ENCODE results near the gene LCN10. TPM values are rescaled to one million over a fixed set of nuclear protein-coding genes. Genes with fewer than 3 reads are reported as not detected.

The LCN10 gene
- total RNA-seq, 1 experiment from 2014 or later, result not detected

- DNase-seq (ENCODE audit: low read depth in 1 of 2, low spot score in 2 of 2), result no peak
- Histone ChIP-seq H3K9me3 (replicated peaks) (peaks cover 6% of the 10 kb centered on the region; the same call in 1 of the 2 replicates), H3K27ac (no peak overlapping the region), H3K27me3 (replicated peaks) (peaks cover 3% of the 10 kb centered on the region), H3K36me3 (no peaks in the 10 kb centered on the region), H3K4me1 (replicated peaks) (no peaks in the 10 kb centered on the region), H3K4me3 (no peak overlapping the region)
Observed at GRCh38 chr9:136754626-136755301, 12.0 kb upstream of the LCN10 start.

GRCh38 chr9:136754059-136754572 lies 11.4 kb upstream of the LCN10 start:
- DNase-seq (ENCODE audit: low read depth in 1 of 2, low spot score in 2 of 2), result no peak
- Histone ChIP-seq H3K4me1 (replicated peaks) (no peaks in the 10 kb centered on the region), H3K36me3 (no peaks in the 10 kb centered on the region), H3K9me3 (replicated peaks) (peaks cover 6% of the 10 kb centered on the region; the same call in 1 of the 2 replicates), H3K4me3 (no peak overlapping the region), H3K27ac (no peak overlapping the region), H3K27me3 (replicated peaks) (peaks cover 3% of the 10 kb centered on the region)

GRCh38 chr9:136753371-136754058 lies 10.8 kb upstream of the LCN10 start:
- peaks cover 6% of the 10 kb centered on the region; the same call in 1 of the 2 replicates for H3K9me3 ChIP-seq (replicated peaks)
- H3K27me3 ChIP-seq (replicated peaks), result peaks cover 5% of the 10 kb centered on the region
- H3K36me3 ChIP-seq, result no peaks in the 10 kb centered on the region
- DNase-seq (ENCODE audit: low read depth in 1 of 2, low spot score in 2 of 2), result no peak
- no peak overlapping the region for H3K4me3 ChIP-seq
- no peak overlapping the region for H3K27ac ChIP-seq
- no peaks in the 10 kb centered on the region for H3K4me1 ChIP-seq (replicated peaks)

- H3K36me3 ChIP-seq, result no peaks in the 10 kb centered on the region
- no peaks in the 10 kb centered on the region for H3K4me1 ChIP-seq (replicated peaks)
- peaks cover 6% of the 10 kb centered on the region for H3K27me3 ChIP-seq (replicated peaks)
- peaks cover 6% of the 10 kb centered on the region; the same call in 1 of the 2 replicates for H3K9me3 ChIP-seq (replicated peaks)
- H3K4me3 ChIP-seq, result no peak overlapping the region
- no peak overlapping the region for H3K27ac ChIP-seq
- DNase-seq (ENCODE audit: low read depth in 1 of 2, low spot score in 2 of 2), result no peak
Observed at GRCh38 chr9:136751814-136752213, 9.1 kb upstream of the LCN10 start.

- no peak overlapping the region for H3K27ac ChIP-seq
- H3K9me3 ChIP-seq (replicated peaks), result peaks cover 6% of the 10 kb centered on the region; the same call in 1 of the 2 replicates
- no peak for DNase-seq (ENCODE audit: low read depth in 1 of 2, low spot score in 2 of 2)
- H3K4me1 ChIP-seq (replicated peaks), result no peaks in the 10 kb centered on the region
- no peaks in the 10 kb centered on the region for H3K36me3 ChIP-seq
- no peak overlapping the region for H3K4me3 ChIP-seq
- peaks cover 11% of the 10 kb centered on the region for H3K27me3 ChIP-seq (replicated peaks)
Observed at GRCh38 chr9:136751244-136751643, 8.5 kb upstream of the LCN10 start.

GRCh38 chr9:136750526-136750925 lies 7.8 kb upstream of the LCN10 start:
- Histone ChIP-seq H3K9me3 (replicated peaks) (peaks cover 6% of the 10 kb centered on the region; the same call in 1 of the 2 replicates), H3K4me1 (replicated peaks) (no peaks in the 10 kb centered on the region), H3K36me3 (no peaks in the 10 kb centered on the region), H3K27ac (no peak overlapping the region), H3K27me3 (replicated peaks) (peaks cover 14% of the 10 kb centered on the region), H3K4me3 (no peak overlapping the region)
- DNase-seq (ENCODE audit: low read depth in 1 of 2, low spot score in 2 of 2), result no peak

DNA sequence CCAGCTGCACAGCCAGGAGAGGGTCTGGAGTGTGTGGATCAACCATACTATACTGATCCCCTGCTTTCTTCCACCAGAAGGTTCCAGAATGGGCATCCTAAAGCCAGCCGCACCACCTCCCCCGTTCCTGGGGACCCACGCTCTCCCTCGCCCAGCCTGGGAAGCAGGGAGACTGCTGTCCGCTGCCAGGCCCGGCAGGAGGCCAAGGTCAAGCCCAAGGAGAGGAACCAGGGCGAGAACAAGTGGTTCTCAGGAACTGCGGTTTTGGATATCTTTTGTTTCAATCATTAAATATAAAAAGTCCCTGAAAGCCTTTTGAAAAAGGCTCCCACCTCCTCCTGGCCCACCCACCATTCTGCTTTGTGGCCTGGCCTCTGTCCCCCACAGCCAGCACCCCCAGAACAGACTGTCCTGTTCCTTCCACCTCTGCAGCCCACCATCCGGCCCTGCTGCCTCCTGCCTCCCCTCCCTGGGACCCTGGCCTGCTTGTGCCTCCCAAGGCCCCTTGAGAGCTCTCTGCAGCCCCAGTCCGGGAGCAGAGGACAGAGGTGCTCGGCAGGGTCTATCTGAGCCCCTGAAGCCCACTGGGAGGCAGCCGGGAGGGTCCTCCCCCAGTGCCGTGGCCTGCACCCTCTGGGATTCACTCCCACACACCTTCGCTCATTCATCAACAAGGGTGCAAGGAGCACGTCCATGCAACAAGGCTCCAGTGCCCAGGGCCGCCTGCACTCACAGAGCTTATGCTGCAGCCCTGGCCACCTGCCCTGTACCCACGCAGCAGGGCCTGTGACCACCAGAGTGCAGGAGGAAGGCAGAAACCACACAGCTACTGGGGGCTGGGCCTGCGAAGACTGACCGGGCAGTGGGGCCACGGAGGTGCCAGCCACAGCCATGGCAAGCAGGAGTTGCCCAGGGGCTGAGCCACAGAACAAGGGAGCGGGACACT lies 6.2 kb upstream of the LCN10 start:
- Histone ChIP-seq H3K4me3 (no peak overlapping the region), H3K27ac (no peak overlapping the region), H3K9me3 (replicated peaks) (peaks cover 6% of the 10 kb centered on the region; the same call in 1 of the 2 replicates), H3K27me3 (replicated peaks) (peaks cover 19% of the 10 kb centered on the region), H3K4me1 (replicated peaks) (no peaks in the 10 kb centered on the region), H3K36me3 (no peaks in the 10 kb centered on the region)
- no peak for DNase-seq (ENCODE audit: low read depth in 1 of 2, low spot score in 2 of 2)

DNA sequence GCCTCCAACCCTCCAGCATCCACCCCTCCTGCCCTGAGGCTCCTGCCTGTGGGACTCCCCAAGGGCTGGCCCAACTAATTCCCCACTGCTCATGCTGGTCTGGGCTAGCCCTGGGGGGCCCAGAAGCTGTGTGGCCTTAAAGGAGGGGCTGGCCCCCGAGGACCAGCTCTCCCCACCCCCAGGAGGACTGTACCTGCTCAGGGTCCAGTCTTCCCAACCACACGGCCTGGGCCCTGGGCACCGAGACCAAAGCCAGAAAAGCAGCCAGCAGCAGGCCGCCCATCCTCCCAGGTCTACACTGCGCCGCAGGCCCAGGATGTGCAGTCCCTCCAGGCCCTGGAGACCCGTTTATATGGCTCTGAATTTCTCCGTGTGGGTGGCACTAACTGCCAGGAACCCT lies 5.5 kb upstream of the LCN10 start, which contains the start of gene LCN6:
LCN6 (minus strand) TSS at position 325 of the 400 bp plus-strand sequence; CDS start at position 283, 42 bp downstream.
- H3K36me3 ChIP-seq, result no peaks in the 10 kb centered on the region
- no peak for DNase-seq (ENCODE audit: low read depth in 1 of 2, low spot score in 2 of 2)
- no peaks in the 10 kb centered on the region for H3K4me1 ChIP-seq (replicated peaks)
- no peak within 1 kb of the TSS for H3K27ac ChIP-seq
- peaks cover 6% of the 10 kb centered on the region; the same call in 1 of the 2 replicates for H3K9me3 ChIP-seq (replicated peaks)
- H3K27me3 ChIP-seq (replicated peaks), result peaks cover 26% of the 10 kb centered on the region
- no peak within 1 kb of the TSS for H3K4me3 ChIP-seq

- H3K4me3 ChIP-seq, result no peak overlapping the region
- H3K27me3 ChIP-seq (replicated peaks), result peaks cover 34% of the 10 kb centered on the region
- no peak for DNase-seq (ENCODE audit: low read depth in 1 of 2, low spot score in 2 of 2)
- no peak overlapping the region for H3K27ac ChIP-seq
- H3K9me3 ChIP-seq (replicated peaks), result peaks cover 6% of the 10 kb centered on the region; the same call in 1 of the 2 replicates
- H3K4me1 ChIP-seq (replicated peaks), result no peaks in the 10 kb centered on the region
- no peaks in the 10 kb centered on the region for H3K36me3 ChIP-seq
Observed at GRCh38 chr9:136747161-136748060, 4.7 kb upstream of the LCN10 start.

- H3K27me3 ChIP-seq (replicated peaks), result peaks cover 41% of the 10 kb centered on the region
- H3K4me3 ChIP-seq, result no peak overlapping the region
- no peaks in the 10 kb centered on the region for H3K4me1 ChIP-seq (replicated peaks)
Observed at GRCh38 chr9:136746621-136747020, 3.9 kb upstream of the LCN10 start.

GRCh38 chr9:136746155-136746490 lies 3.4 kb upstream of the LCN10 start:
- H3K36me3 ChIP-seq, result no peaks in the 10 kb centered on the region
- H3K27ac ChIP-seq, result no peak overlapping the region
- H3K27me3 ChIP-seq (replicated peaks), result peaks cover 46% of the 10 kb centered on the region

More at GRCh38 chr9:136746621-136747020, 3.9 kb upstream of the LCN10 start:
- H3K36me3 ChIP-seq, result no peaks in the 10 kb centered on the region
- no peak for DNase-seq (ENCODE audit: low read depth in 1 of 2, low spot score in 2 of 2)
- H3K27ac ChIP-seq, result no peak overlapping the region
- peaks cover 2% of the 10 kb centered on the region; the same call in 1 of the 2 replicates for H3K9me3 ChIP-seq (replicated peaks)

GRCh38 chr9:136745389-136746154 lies 2.8 kb upstream of the LCN10 start:
- Histone ChIP-seq H3K4me3 (no peak overlapping the region), H3K27me3 (replicated peaks) (peaks cover 52% of the 10 kb centered on the region), H3K4me1 (replicated peaks) (no peaks in the 10 kb centered on the region), H3K27ac (no peak overlapping the region), H3K36me3 (no peaks in the 10 kb centered on the region), H3K9me3 (replicated peaks) (no peaks in the 10 kb centered on the region)
- no peak for DNase-seq (ENCODE audit: low read depth in 1 of 2, low spot score in 2 of 2)

More at GRCh38 chr9:136746155-136746490, 3.4 kb upstream of the LCN10 start:
- H3K9me3 ChIP-seq (replicated peaks), result no peaks in the 10 kb centered on the region
- DNase-seq (ENCODE audit: low read depth in 1 of 2, low spot score in 2 of 2), result no peak
- no peaks in the 10 kb centered on the region for H3K4me1 ChIP-seq (replicated peaks)
- H3K4me3 ChIP-seq, result no peak overlapping the region

All from SJSA1 (cell line).